Measurements from ENCODE around the gene PIM2. TPM values are rescaled to one million over a fixed set of nuclear protein-coding genes. Genes with fewer than 3 reads are reported as not detected.

The PIM2 gene
- total RNA-seq, 1 experiment from 2014 or later: 15.6 TPM

GRCh38 chrX:48940404-48940955 lies 21.7 kb upstream of the PIM2 start:
- Histone ChIP-seq H3K9me2 (ENCODE audit: insufficient read depth) (no peaks in the 10 kb centered on the region), H3K9ac (ENCODE audit: low read length) (no peak overlapping the region), H3K27ac (ENCODE audit: low read depth, low read length) (no peak overlapping the region), H3K4me3 (replicated peaks in 1 of 2; ENCODE audit: low read depth in 1 of 2, low read length in 2 of 2) (no peak overlapping the region), H3K9me3 (ENCODE audit: control insufficient read depth in 1 of 2, insufficient read depth in 1 of 2, low read depth in 1 of 2, low read length in 2 of 2) (no peaks in the 10 kb centered on the region), H3K27me3 (ENCODE audit: insufficient read depth, low read length) (no peaks in the 10 kb centered on the region), H3K36me3 (ENCODE audit: control insufficient read depth in 1 of 2, insufficient read depth in 2 of 2, low read length in 2 of 2) (peaks cover 0 to 8% of the 10 kb centered on the region in 2 experiments; a peak in 2 of 4 replicates), H3K79me2 (ENCODE audit: insufficient read depth, low read length) (peaks cover 49% of the 10 kb centered on the region), H4K20me1 (ENCODE audit: insufficient read depth) (no peaks in the 10 kb centered on the region), H3K4me2 (ENCODE audit: low read length) (no peak overlapping the region), H2AFZ (ENCODE audit: low read depth, low read length, poor library complexity, severe bottlenecking) (no peak overlapping the region), H3K4me1 (ENCODE audit: control insufficient read depth in 1 of 2, insufficient read depth in 2 of 2, low read length in 2 of 2) (no peaks in the 10 kb centered on the region)
- TF ChIP-seq ZBTB33 (IDR thresholded peaks at IDR 0.05; ENCODE audit: extremely low read depth, insufficient replicate concordance, low read length): no peak
- no peak for TF ChIP-seq TCF7L2 (IDR thresholded peaks at IDR 0.05; ENCODE audit: borderline replicate concordance, extremely low read depth, insufficient read depth, insufficient read length)
- TF ChIP-seq CEBPB (IDR thresholded peaks at IDR 0.05; ENCODE audit: low read depth): no peak
- no peak for TF ChIP-seq CTCF (IDR thresholded peaks at IDR 0.05 in 2 of 3, conservative IDR thresholded peaks at IDR 0.05 in 1 of 3; ENCODE audit: borderline replicate concordance in 1 of 3, insufficient read depth in 1 of 3, low read depth in 2 of 3, low read length in 2 of 3)
- no peak for TF ChIP-seq ZFX (IDR thresholded peaks at IDR 0.05)
- TF ChIP-seq YY1 (IDR thresholded peaks at IDR 0.05; ENCODE audit: extremely low read depth, insufficient replicate concordance, low read depth, low read length): no peak
- TF ChIP-seq ATF3 (IDR thresholded peaks at IDR 0.05): no peak
- no peak for TF ChIP-seq FOSL1 (IDR thresholded peaks at IDR 0.05; ENCODE audit: low read depth)
- no peak for TF ChIP-seq REST (IDR thresholded peaks at IDR 0.05; ENCODE audit: low read depth)
- ATAC-seq (no peak), DNase-seq (ENCODE audit: low read depth, low spot score) (no peak)
- no TSS peak for BruUV-seq (replicated peaks)
- ChIA-PET RAD21 (ENCODE audit: low non-redundant PET in 1 of 2, low total read pairs in 2 of 2, uncharacterized antibody in 2 of 2, unreplicated experiment in 2 of 2) (no interaction called here), CTCF (no interaction called here), POLR2A (no interaction called here)
- intact Hi-C loops (cut with micrococcal nuclease): no loop called here
